Measurements from ENCODE around the gene RASL10A.

DNA sequence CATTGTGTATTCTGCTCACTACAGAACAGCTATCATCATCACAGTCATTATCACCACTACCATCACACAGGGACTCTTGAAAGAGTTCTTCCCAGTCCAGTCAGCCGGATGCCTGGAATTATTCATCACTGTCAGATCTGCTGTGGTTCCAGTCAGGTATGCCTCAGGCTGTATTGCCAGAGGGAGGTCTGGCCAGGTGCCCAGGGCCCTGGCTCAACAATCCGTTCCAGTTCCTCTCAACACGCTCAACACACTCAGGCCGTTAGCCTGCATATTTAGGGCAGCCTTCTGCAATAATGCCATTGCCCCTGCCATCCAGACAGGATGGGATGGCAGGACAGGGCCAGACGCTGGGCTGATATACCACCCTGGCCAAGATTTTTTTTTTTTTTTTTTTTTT, 28.6 kb upstream of the RASL10A start:
- TF ChIP-seq, protein P1, sequence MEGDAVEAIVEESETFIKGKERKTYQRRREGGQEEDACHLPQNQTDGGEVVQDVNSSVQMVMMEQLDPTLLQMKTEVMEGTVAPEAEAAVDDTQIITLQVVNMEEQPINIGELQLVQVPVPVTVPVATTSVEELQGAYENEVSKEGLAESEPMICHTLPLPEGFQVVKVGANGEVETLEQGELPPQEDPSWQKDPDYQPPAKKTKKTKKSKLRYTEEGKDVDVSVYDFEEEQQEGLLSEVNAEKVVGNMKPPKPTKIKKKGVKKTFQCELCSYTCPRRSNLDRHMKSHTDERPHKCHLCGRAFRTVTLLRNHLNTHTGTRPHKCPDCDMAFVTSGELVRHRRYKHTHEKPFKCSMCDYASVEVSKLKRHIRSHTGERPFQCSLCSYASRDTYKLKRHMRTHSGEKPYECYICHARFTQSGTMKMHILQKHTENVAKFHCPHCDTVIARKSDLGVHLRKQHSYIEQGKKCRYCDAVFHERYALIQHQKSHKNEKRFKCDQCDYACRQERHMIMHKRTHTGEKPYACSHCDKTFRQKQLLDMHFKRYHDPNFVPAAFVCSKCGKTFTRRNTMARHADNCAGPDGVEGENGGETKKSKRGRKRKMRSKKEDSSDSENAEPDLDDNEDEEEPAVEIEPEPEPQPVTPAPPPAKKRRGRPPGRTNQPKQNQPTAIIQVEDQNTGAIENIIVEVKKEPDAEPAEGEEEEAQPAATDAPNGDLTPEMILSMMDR (conservative IDR thresholded peaks at IDR 0.05 in 1 of 2, IDR thresholded peaks at IDR 0.05 in 1 of 2; ENCODE audit: low read depth in 1 of 2, low read length in 2 of 2), result no peak
- TF ChIP-seq EZH2 (IDR thresholded peaks at IDR 0.05; ENCODE audit: low read length, missing control alignments), result no peak

Measured in fibroblast of lung (primary cell).